HUDEP-2 (cell line): ENCODE results near the gene RADIL.
A peak's percentile ranks its signal among the peaks of the same experiment; 100 is the strongest.

Source experiments
- DNase-seq, 76 experiments: peaks; one replicate each; lab custom pipeline; 2025; ENCODE audit not compliant: unreplicated experiment in 76 of 76; lab: John Stamatoyannopoulos, UW

Gene RADIL

GRCh38 chr7:4783762-4784351 is 99.7 kb downstream of the RADIL start:
- DNase-seq: no peak

- DNase-seq: no peak
These were observed 100.2 kb downstream of the RADIL start for GRCh38 chr7:4783292-4783652.

- DNase-seq: no peak
These were observed 100.9 kb downstream of the RADIL start for GRCh38 chr7:4782333-4783291.

DNA sequence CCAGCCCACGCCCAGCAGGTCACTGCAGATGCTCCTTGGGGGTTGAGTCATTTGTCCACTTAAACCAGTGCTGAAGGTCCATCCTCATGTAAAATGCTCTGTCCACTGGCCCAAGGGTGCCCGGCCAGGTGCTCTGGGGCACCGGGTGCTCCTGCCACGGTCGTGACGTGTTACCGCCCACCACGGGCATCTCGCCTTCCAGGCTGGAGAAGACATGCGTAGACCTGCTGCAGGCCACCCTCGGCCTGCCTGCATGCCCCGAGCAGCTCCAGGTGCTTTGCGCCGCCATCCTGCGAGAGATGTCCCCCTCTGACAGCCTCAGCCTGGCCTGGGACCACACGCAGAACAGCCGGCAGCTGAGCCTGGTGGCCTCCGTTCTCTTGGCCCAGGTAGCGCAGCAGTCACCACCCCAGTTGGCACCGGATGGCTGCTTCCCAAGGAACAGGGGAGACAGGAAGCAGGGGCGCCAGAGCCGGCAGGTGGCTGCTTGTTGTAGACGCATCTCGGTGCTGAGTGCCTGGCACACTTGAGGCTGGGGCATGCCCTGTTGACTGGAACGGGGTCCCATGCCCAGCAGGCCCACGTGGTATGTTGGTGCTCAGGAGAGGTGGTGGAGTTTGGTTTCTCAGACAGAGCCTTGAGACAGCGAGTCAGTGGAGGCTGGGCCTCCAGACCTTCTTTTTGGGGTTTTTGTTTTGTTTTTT is 102.0 kb downstream of the RADIL start:
- no peak for DNase-seq

GRCh38 chr7:4779118-4779517 is 104.4 kb downstream of the RADIL start:
- no peak for DNase-seq

DNA sequence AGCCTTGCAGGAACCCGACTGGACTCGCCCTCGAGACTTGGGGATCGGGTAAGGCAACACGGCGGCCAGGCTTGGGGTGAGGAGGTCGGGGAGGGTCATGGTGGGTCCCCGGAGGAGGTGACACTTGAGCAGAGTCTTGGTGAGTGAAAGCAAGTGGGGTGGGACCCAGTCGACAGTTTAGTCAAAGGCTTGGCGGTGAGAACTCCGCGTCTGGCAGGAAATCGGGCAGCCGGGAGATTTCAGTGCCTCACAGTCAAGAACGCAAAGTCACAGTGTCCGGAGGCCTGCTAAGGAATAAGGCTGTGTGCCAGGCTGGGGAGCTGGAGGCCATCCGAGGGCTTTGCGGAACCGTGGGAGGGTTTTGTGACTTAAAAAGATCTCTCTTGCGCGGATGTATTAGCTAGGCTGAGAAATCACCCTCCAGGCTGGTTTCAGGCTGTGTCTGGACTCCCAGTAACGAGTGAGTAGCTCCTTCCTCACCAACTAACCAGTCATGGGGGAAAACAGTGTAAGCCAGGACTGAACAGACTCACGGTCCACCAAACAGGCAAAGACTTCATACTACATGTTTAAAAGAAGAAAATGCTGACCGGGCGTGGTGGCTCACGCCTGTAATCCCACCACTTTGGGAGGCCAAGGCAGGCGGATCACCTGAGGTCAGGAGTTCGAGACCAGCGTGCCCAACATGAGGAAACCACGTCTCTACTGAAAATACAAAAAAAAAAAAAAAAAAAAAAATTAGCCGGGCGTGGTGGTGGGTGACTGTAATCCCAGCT is 107.5 kb downstream of the RADIL start:
- peak in 37 of 76 experiments; percentile 8 to 81 (median 28) for DNase-seq

- DNase-seq: peak in 75 of 76 experiments; percentile 57 to 97 (median 88)
These were observed 108.2 kb downstream of the RADIL start, which contains the start of gene AP5Z1 for GRCh38 chr7:4775250-4775847. AP5Z1 (plus strand) TSS chr7:4775623; CDS start chr7:4775716, 93 bp downstream.

GRCh38 chr7:4774658-4775249 is 108.8 kb downstream of the RADIL start:
- DNase-seq: peak in 19 of 76 experiments; percentile 10 to 60 (median 33)

GRCh38 chr7:4774007-4774406 is 109.5 kb downstream of the RADIL start:
- DNase-seq: no peak

DNA sequence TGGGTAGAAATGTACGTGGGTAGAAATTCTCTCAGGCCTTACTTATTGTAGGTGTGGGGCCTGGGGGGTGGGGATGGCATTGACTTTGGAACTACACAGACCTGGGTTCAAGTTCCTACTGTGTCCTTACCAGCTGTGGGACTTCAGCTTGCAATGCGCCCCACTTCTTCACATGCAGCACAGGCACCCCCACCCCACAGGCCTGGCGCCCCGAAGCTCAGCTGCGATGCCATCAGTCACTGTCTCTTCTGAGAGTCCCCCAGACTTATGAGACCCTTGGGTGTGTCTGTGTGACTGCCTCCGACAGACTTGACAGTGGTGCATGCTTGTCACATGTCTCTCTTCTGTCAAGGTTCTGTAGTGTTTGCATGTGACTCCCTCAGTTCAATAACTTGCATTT is 111.2 kb downstream of the RADIL start:
- DNase-seq: no peak

- DNase-seq: no peak
These were observed 111.8 kb downstream of the RADIL start for GRCh38 chr7:4771737-4772136.

DNA sequence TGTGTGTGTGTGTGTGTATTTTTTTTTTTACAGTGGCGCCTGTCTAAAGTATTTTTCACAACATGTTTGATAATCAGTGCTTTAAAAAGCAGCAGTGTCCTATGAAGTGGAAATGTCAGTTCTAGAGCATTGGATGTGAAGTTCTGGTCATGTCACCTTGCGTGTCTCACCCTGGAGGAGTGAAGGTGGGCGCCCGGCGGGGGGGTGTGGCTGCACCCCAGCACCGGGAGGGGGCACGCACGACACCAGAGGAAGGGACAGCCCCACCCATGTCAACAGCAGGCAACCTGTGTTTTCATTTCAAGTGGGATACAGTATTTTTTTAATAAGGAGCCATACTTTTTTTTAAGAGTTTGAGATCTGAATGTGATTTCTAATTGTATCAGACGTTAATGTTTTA is 112.6 kb downstream of the RADIL start:
- no peak for DNase-seq

DNA sequence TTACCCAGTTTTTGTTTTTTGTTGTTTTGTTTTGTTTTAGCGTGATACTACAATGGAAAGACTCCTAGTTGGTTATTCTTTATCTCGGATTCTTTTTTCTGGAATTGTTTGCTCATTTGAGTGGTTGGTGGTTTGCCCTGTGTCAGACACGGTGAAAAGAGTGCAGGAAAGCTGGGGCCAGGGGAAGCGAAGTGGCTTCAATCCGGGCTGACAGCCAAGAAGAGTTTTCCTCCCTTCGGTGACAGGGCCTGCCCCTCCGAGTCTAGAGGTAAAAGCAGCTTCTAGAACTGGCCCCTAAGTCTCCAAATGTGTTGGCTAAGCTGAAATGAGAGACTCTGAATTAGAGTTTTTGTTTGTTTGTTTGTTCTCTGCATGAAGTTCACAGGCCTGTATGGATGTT is 113.8 kb downstream of the RADIL start:
- peak in 1 of 76 experiments; percentile 33 for DNase-seq

- no peak for DNase-seq
These were observed 114.6 kb downstream of the RADIL start for GRCh38 chr7:4768597-4769569.

GRCh38 chr7:4766666-4767519 is 116.6 kb downstream of the RADIL start:
- DNase-seq: no peak

DNA sequence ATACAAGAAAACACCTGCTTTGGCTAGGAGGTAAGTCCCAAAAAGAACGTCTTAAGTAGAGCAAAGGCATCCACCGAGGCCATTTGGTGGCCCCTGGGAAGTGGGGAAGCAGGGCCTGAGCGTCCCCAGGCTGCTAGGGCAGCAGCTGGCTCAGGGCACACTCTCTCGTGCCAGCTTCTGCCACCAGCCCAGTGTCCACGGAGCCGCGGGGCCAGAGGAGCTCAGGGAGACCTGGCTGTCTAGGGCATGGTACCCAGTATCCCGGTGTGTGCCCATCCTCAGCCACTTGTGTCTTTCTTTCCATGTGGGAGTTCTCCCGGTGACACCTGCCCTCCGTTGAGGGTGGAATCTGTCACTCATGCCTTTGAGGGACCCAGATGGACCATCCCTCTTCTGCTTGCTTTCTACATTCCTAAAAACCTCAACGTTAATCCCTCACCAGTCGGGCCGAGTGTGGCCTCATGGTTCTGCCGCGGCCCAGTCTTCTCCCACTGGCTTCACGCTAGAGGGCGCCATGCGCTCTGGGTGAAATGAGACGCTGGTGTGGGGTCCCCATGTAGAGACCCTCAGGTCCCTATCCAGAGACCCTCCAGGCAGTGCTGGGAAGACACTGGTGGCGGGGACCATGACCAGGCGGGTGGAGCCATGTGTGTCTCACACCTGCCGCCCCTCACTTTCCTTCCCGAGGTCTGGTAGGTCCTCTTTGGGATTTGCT is 117.6 kb downstream of the RADIL start:
- no peak for DNase-seq

- DNase-seq: no peak
These were observed 119.0 kb downstream of the RADIL start for GRCh38 chr7:4764402-4765007.
